HFFc6 (cell line): Measurements from ENCODE around the gene SEPSECS. TPM values are rescaled to one million over a fixed set of nuclear protein-coding genes. Genes with fewer than 3 reads are reported as not detected.
A peak's percentile ranks its signal among the peaks of the same experiment; 100 is the strongest.

Experiments used
- DNase-seq: peaks from one replicate; pipeline ENCODE4 v3.0.0-alpha.2; 2018
- H3K27ac Mint-ChIP-seq: 2 replicates; pipeline ENCODE4 v1.8.0; 2020; ENCODE audit warnings: mild to moderate bottlenecking, mixed read lengths
- H3K27me3 Mint-ChIP-seq: 2 replicates; pipeline ENCODE4 v1.8.0; 2021; ENCODE audit warnings: mild to moderate bottlenecking, moderate library complexity, mixed read lengths; ENCODE audit not compliant: insufficient read depth
- H3K36me3 Mint-ChIP-seq: 2 replicates; pipeline ENCODE4 v1.8.0; 2021; ENCODE audit warnings: low read depth, mixed read lengths
- H3K4me1 Mint-ChIP-seq: 2 replicates; pipeline ENCODE4 v1.8.0; 2020; ENCODE audit warnings: low read depth, mixed read lengths
- H3K4me3 Mint-ChIP-seq: 2 replicates; pipeline ENCODE4 v1.8.0; 2020; ENCODE audit warnings: mild to moderate bottlenecking, moderate library complexity, mixed read lengths
- H3K9me3 Mint-ChIP-seq: 2 replicates; pipeline ENCODE4 v1.8.0; 2020; ENCODE audit warnings: mild to moderate bottlenecking, mixed read lengths
- total RNA-seq, 6 experiments: library from RNA; stranded (reverse); fragmentation: NEBNext Ultra II Directional; extraction: Animal tissue kit (Norgen Biotek cat#: 25700); gene quantifications; 2 replicates in 1 of 6; 3 replicates in 5 of 6; pipeline ENCODE4 v1.2.3, GENCODE V29; 2021
- TF ChIP-seq, protein P1 (sequence below): fragments of 200-600 bp; sonication (generic); IDR thresholded peaks from 2 replicates; pipeline ENCODE4 v1.5.0; 2021; ENCODE audit warnings: antibody characterized with exemption, mild to moderate bottlenecking

Gene SEPSECS
- total RNA-seq, 6 experiments from 2014 or later: 4.5 to 6.2 (median 5.4) TPM

- peak overlapping the region; percentile 30; the same call in 1 of the 2 replicates for H3K4me3 Mint-ChIP-seq
- H3K36me3 Mint-ChIP-seq: peaks cover 50% of the 10 kb centered on the region
- peaks cover 92% of the 10 kb centered on the region for H3K4me1 Mint-ChIP-seq
- TF ChIP-seq, protein P1, sequence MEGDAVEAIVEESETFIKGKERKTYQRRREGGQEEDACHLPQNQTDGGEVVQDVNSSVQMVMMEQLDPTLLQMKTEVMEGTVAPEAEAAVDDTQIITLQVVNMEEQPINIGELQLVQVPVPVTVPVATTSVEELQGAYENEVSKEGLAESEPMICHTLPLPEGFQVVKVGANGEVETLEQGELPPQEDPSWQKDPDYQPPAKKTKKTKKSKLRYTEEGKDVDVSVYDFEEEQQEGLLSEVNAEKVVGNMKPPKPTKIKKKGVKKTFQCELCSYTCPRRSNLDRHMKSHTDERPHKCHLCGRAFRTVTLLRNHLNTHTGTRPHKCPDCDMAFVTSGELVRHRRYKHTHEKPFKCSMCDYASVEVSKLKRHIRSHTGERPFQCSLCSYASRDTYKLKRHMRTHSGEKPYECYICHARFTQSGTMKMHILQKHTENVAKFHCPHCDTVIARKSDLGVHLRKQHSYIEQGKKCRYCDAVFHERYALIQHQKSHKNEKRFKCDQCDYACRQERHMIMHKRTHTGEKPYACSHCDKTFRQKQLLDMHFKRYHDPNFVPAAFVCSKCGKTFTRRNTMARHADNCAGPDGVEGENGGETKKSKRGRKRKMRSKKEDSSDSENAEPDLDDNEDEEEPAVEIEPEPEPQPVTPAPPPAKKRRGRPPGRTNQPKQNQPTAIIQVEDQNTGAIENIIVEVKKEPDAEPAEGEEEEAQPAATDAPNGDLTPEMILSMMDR: no peak
- no peaks in the 10 kb centered on the region; the same call in 1 of the 2 replicates for H3K27me3 Mint-ChIP-seq
- peak overlapping the region; percentile 86 for H3K27ac Mint-ChIP-seq
- no peaks in the 10 kb centered on the region for H3K9me3 Mint-ChIP-seq
- peak; percentile 72 for DNase-seq
These were observed 14.4 kb upstream of the SEPSECS start for GRCh38 chr4:25174674-25175073.

GRCh38 chr4:25172961-25173915 lies 13.0 kb upstream of the SEPSECS start:
- H3K9me3 Mint-ChIP-seq: no peaks in the 10 kb centered on the region
- peaks cover 54% of the 10 kb centered on the region for H3K36me3 Mint-ChIP-seq
- no peaks in the 10 kb centered on the region; the same call in 1 of the 2 replicates for H3K27me3 Mint-ChIP-seq
- peak overlapping the region; percentile 74 for H3K4me3 Mint-ChIP-seq
- TF ChIP-seq, protein P1: peak; percentile 35
- peak; percentile 100 for DNase-seq
- peaks cover 82% of the 10 kb centered on the region for H3K4me1 Mint-ChIP-seq
- H3K27ac Mint-ChIP-seq: peak overlapping the region; percentile 86

GRCh38 chr4:25171201-25171865 lies 11.1 kb upstream of the SEPSECS start:
- Mint-ChIP-seq H3K27ac (peak overlapping the region; percentile 86), H3K36me3 (peaks cover 66% of the 10 kb centered on the region), H3K4me1 (peaks cover 79% of the 10 kb centered on the region), H3K9me3 (no peaks in the 10 kb centered on the region), H3K27me3 (no peaks in the 10 kb centered on the region; the same call in 1 of the 2 replicates), H3K4me3 (peak overlapping the region; percentile 50)
- no peak for DNase-seq
- TF ChIP-seq, protein P1: no peak

GRCh38 chr4:25169446-25169845 lies 9.2 kb upstream of the SEPSECS start:
- Mint-ChIP-seq H3K9me3 (no peaks in the 10 kb centered on the region), H3K4me1 (peaks cover 72% of the 10 kb centered on the region), H3K27ac (no peak overlapping the region), H3K36me3 (peaks cover 69% of the 10 kb centered on the region), H3K4me3 (no peak overlapping the region), H3K27me3 (no peaks in the 10 kb centered on the region; the same call in 1 of the 2 replicates)
- no peak for DNase-seq
- TF ChIP-seq, protein P1: no peak

DNA sequence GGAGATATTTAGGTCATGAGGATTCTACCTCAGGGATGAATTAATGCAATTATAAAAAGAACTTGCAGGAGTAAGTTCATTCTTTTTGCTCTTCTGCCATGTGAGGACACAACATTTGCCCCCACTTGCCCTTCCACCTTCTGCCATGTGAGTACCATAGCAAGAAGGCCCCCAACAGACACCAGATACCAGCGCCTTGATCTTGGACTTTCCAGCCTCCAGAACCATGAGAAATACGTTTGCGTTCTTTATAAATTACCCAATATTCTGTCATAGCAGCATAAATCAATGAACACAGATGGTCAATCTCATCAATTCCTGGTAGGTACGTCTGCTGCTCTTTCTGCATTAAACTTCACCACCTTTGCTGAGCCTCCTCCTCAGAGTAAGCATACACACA lies 5.7 kb upstream of the SEPSECS start:
- peaks cover 70% of the 10 kb centered on the region for H3K4me1 Mint-ChIP-seq
- TF ChIP-seq, protein P1: no peak
- peaks cover 74% of the 10 kb centered on the region for H3K36me3 Mint-ChIP-seq
- no peaks in the 10 kb centered on the region for H3K9me3 Mint-ChIP-seq
- DNase-seq: no peak
- no peaks in the 10 kb centered on the region; the same call in none of the 2 replicates for H3K27me3 Mint-ChIP-seq
- no peak overlapping the region for H3K27ac Mint-ChIP-seq
- H3K4me3 Mint-ChIP-seq: no peak overlapping the region
